VCaP (cell line): ENCODE results near the gene TBC1D4.

Experiments used
- H3K27ac ChIP-seq: fragments of 450-650 bp; 2 replicates; pipeline ENCODE4 v1.5.1; 2017
- TF ChIP-seq, protein P1 (sequence below): fragments of 450-650 bp; conservative IDR thresholded peaks from 2 replicates; pipeline ENCODE4 v1.5.1; 2017; ENCODE audit warnings: mild to moderate bottlenecking, moderate library complexity

The TBC1D4 gene

GRCh38 chr13:75414036-75414827, 67.7 kb downstream of the TBC1D4 start:
- no peak overlapping the region for H3K27ac ChIP-seq
- TF ChIP-seq, protein P1, sequence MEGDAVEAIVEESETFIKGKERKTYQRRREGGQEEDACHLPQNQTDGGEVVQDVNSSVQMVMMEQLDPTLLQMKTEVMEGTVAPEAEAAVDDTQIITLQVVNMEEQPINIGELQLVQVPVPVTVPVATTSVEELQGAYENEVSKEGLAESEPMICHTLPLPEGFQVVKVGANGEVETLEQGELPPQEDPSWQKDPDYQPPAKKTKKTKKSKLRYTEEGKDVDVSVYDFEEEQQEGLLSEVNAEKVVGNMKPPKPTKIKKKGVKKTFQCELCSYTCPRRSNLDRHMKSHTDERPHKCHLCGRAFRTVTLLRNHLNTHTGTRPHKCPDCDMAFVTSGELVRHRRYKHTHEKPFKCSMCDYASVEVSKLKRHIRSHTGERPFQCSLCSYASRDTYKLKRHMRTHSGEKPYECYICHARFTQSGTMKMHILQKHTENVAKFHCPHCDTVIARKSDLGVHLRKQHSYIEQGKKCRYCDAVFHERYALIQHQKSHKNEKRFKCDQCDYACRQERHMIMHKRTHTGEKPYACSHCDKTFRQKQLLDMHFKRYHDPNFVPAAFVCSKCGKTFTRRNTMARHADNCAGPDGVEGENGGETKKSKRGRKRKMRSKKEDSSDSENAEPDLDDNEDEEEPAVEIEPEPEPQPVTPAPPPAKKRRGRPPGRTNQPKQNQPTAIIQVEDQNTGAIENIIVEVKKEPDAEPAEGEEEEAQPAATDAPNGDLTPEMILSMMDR = no peak

- H3K27ac ChIP-seq = no peak overlapping the region
- TF ChIP-seq, protein P1 = no peak
These were observed 69.9 kb downstream of the TBC1D4 start for GRCh38 chr13:75411924-75412537.

- H3K27ac ChIP-seq = no peak overlapping the region
- TF ChIP-seq, protein P1 = no peak
These were observed 71.8 kb downstream of the TBC1D4 start for GRCh38 chr13:75410207-75410606.

DNA sequence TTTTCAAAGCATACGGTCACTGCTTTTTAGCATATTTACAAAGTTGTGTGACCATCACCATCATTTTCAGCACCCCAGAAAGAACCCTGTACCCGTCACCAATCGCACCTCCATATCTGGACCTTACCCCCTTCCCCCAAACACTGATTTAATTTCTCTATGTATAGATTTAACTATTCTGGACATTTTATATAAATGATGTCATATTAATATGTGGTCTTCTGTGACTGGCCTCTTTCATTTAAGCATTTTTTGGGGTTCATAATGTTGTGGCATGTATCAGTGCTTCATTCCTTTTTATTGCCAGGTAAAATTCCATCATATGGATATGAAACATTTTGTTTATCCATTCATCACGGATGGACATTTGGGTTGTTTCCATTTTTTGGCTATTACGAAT, 74.0 kb downstream of the TBC1D4 start:
- H3K27ac ChIP-seq = no peak overlapping the region
- TF ChIP-seq, protein P1 = no peak

- TF ChIP-seq, protein P1 = no peak
- H3K27ac ChIP-seq = no peak overlapping the region
These were observed 74.5 kb downstream of the TBC1D4 start for GRCh38 chr13:75407473-75407872.

GRCh38 chr13:75405976-75406703, 75.8 kb downstream of the TBC1D4 start:
- H3K27ac ChIP-seq = no peak overlapping the region
- TF ChIP-seq, protein P1 = no peak

DNA sequence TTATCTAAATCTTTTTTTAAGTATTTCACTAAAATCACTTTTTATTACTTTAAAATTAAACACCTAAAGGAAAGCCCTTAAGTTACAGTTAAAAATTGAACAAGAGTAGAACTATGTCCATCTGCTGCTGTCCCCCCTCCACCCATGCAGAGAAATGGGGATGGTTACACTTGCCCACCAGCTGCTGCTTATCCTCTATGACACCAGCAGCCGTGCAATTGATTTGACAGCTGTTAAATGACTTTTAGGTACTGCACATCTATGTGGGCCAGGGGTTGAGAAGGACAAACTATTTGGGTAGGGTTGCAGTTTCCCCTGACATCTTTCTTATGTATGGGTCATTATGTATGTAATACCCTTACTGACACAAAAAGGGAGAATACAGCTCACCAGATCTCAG, 77.2 kb downstream of the TBC1D4 start:
- TF ChIP-seq, protein P1 = no peak
- no peak overlapping the region for H3K27ac ChIP-seq
